Body of pancreas (tissue), 4 donors: Measurements from ENCODE around the gene PRSS21. TPM values are rescaled to one million over a fixed set of nuclear protein-coding genes. Genes with fewer than 3 reads are reported as not detected.

Source experiments
- ATAC-seq: fragments of 150-250 bp; one replicate; pipeline ENCODE4 v1.9.1; 2016
- DNase-seq, 4 donors: peaks; one replicate each; pipeline ENCODE4 v3.0.0-alpha.2; 2019
- H3K27ac ChIP-seq, 4 donors: fragments of 200-600 bp; sonication (generic); 1 replicate in 3 of 4; 2 replicates in 1 of 4; pipeline versions ENCODE4 v1.5.1 to v1.6.1; 2016 to 2019; ENCODE audit warnings: mild to moderate bottlenecking in 1 of 4, mixed read lengths in 1 of 4, moderate library complexity in 1 of 4
- H3K27me3 ChIP-seq, 2 donors: fragments of 200-600 bp; sonication (generic); one replicate each; pipeline ENCODE4 v1.6.0; 2016; ENCODE audit warnings: mild to moderate bottlenecking in 1 of 2
- H3K36me3 ChIP-seq, 2 donors: fragments of 200-600 bp; sonication (generic); replicated peaks in 1 of 2; 2 replicates each; pipeline ENCODE4 v1.5.1; 2016; ENCODE audit warnings: low read depth in 2 of 2; ENCODE audit not compliant: insufficient read depth in 1 of 2
- H3K4me1 ChIP-seq: fragments of 200-600 bp; sonication (generic); one replicate; pipeline ENCODE4 v1.6.0; 2016
- H3K4me3 ChIP-seq, 2 donors: fragments of 200-600 bp; sonication (generic); 1 replicate in 1 of 2; 2 replicates in 1 of 2; pipeline ENCODE4 v1.5.1; 2016 to 2019
- H3K9me3 ChIP-seq, 3 donors: fragments of 200-600 bp; sonication (generic); 1 replicate in 2 of 3; 2 replicates in 1 of 3; pipeline ENCODE4 v1.5.1; 2016
- CTCF ChIP-seq, 7 experiments: fragments of 450-650 bp in 4 of 7; fragments of 200-600 bp in 3 of 7; sonication (generic) in 3 of 7; IDR thresholded peaks; one replicate each; pipeline ENCODE4 v1.5.1; 2016 to 2019; ENCODE audit warnings: antibody characterized with exemption in 7 of 7
- POLR2A ChIP-seq, 3 donors: fragments of 450-650 bp; IDR thresholded peaks; one replicate each; pipeline ENCODE4 v1.6.1; 2016; ENCODE audit warnings: antibody characterized with exemption in 3 of 3, mild to moderate bottlenecking in 2 of 3
- WGBS, 2 donors: methylation state at CpG; one replicate each; pipeline ENCODE4 v1.1.5; 2017; 5-methylcytosine and 5-hydroxymethylcytosine counted together
- intact Hi-C: fragments of 100-400 bp; cut with DNase I; formaldehyde crosslinking; loops from one replicate; pipeline ENCODE4 v1.15.1; 2023
- total RNA-seq, 2 donors: library from RNA; depleted of rRNA; stranded (reverse); fragments of >200 nt; gene quantifications; one replicate each; pipeline ENCODE4 v1.1.0, GENCODE V29; 2016

Gene PRSS21
- total RNA-seq, 2 donors from 2014 or later: 0.66 to 1.6 TPM

DNA sequence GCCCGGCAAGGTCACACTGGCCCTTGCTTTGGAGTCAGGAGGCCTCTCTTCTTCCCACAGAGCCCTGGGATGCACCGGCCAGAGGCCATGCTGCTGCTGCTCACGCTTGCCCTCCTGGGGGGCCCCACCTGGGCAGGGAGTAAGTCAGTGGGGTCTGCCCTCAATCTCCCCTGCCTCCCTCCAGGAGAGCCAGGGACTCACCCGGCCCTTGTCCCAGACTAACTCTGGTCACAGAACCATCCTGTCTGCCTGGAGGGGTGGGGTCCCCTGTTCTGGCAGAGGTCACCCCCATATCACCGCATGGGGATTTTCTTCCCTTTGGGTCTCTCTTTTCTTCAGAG lies 13.3 kb downstream of the PRSS21 start:
- H3K27ac ChIP-seq: no peak overlapping the region
- intact Hi-C loops: no loop called here
- WGBS, 2 donors: 38 to 61% methylated on average over 3 to 5 of the region's 5 CpGs
- TF ChIP-seq POLR2A (IDR thresholded peaks at IDR 0.05): no peak
- TF ChIP-seq CTCF (IDR thresholded peaks at IDR 0.05): no peak
- ATAC-seq (no peak), DNase-seq (no peak)
- H3K4me1 ChIP-seq: no peaks in the 10 kb centered on the region
- H3K27me3 ChIP-seq: no peaks in the 10 kb centered on the region
- no peak overlapping the region for H3K4me3 ChIP-seq
- H3K36me3 ChIP-seq: no peaks in the 10 kb centered on the region
- no peaks in the 10 kb centered on the region for H3K9me3 ChIP-seq

- Histone ChIP-seq H3K36me3 (no peaks in the 10 kb centered on the region), H3K4me3 (no peak overlapping the region), H3K27ac (no peak overlapping the region), H3K4me1 (no peaks in the 10 kb centered on the region), H3K9me3 (no peaks in the 10 kb centered on the region), H3K27me3 (no peaks in the 10 kb centered on the region)
- no peak for DNase-seq
- intact Hi-C loops: no loop called here
- WGBS, 2 donors: 56 to 69% methylated on average over 8 to 15 of the region's 15 CpGs
- TF ChIP-seq CTCF (IDR thresholded peaks at IDR 0.05) (no peak), POLR2A (IDR thresholded peaks at IDR 0.05) (no peak)
- no peak for ATAC-seq
These were observed 14.2 kb downstream of the PRSS21 start for GRCh38 chr16:2831203-2831602.

DNA sequence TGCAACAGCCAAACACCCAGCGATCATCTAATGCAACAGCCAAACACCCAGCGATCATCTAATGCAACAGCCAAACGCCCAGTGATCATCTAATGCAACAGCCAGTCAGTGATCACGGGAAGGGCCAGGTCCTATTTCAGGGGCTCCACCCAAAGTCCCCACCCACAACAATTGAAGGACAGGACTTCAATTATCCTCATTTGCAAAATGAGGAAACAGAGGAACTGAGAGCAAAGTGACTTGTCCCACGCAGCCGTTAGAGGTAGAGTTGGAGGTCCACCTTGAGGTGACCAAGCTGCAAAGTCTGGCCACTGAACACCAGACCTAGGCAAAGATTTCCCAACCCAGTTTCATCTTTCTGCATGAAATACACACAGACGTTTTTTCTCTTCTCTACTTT lies 16.7 kb downstream of the PRSS21 start:
- WGBS, 2 donors: 59 to 60% methylated on average over 6 to 7 of the region's 7 CpGs
- Histone ChIP-seq H3K36me3 (no peaks in the 10 kb centered on the region), H3K4me1 (no peaks in the 10 kb centered on the region), H3K4me3 (no peak overlapping the region), H3K9me3 (no peaks in the 10 kb centered on the region), H3K27me3 (no peaks in the 10 kb centered on the region), H3K27ac (no peak overlapping the region)
- TF ChIP-seq POLR2A (IDR thresholded peaks at IDR 0.05) (no peak), CTCF (IDR thresholded peaks at IDR 0.05) (no peak)
- intact Hi-C loops: no loop called here
- DNase-seq: no peak
- no peak for ATAC-seq

DNA sequence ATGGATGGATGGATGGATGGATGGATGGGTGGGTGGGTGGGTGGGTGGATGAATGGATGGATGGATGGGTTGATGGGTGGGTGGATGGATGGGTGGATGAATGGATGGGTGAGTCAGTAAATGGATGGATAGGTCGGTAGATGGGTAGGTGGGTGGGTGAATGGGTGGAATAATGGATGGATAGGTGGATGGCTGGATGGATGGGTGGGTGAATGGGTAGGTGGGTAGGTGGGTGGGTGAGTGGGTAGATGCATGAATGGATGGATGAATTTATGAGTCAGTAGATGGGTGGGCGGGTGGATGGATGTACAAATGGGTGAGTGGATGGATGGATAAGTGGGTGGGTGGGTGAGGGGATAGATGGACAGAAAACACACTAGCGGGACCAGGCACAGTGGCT lies 17.9 kb downstream of the PRSS21 start:
- H3K4me3 ChIP-seq: no peak overlapping the region
- 42 to 53% methylated on average over 3 of the region's 3 CpGs for WGBS, 2 donors
- peak overlapping the region; percentile 61 to 85 (median 78) for H3K27ac ChIP-seq
- H3K9me3 ChIP-seq: no peaks in the 10 kb centered on the region
- H3K27me3 ChIP-seq: no peaks in the 10 kb centered on the region
- ATAC-seq (no peak), DNase-seq (no peak)
- TF ChIP-seq POLR2A (IDR thresholded peaks at IDR 0.05) (no peak), CTCF (IDR thresholded peaks at IDR 0.05) (no peak)
- H3K36me3 ChIP-seq: no peaks in the 10 kb centered on the region
- intact Hi-C loops: no loop called here
- no peaks in the 10 kb centered on the region for H3K4me1 ChIP-seq

DNA sequence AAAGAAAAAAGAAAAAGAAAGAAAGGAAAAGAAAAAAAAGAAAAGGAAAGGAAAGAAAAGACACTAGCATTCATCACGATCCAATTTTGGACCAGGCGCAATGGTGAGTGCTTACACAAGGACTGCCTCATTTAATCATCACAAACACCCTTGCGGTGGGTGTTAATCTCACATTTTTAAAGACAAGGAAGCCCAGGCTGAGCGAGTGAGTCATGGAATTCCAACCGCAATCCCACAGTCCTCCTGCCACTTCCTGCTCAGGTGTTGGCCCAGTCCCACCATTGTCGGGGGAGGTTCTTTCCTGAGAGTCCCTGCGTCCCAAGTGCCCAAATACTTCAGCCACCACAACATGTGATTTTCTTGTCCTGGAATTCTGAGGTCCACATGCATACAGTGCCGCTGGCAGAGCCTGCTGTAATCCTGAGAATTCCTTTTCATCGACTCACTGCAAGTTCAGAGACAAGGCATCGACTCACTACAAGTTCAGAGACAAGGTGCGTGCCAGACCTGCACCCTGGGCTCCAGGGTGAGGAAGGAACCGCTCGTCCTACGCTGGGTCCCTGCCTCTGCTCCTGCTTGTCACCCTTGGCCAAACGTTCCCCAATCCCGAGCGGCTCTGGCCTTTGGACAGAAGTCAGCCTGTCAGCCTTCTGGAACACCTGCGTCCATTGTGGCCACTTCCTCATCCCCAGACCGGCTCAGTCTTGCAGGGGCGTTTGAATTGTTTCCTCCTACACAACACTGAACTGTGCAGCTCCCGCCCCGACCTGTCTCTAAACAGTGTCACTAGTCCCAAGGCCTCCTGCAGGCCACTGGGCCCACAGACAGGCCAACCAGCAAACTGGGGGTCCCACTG lies 18.8 kb downstream of the PRSS21 start:
- 24 to 29% methylated on average over 19 to 22 of the region's 22 CpGs for WGBS, 2 donors
- peak overlapping the region; percentile 62 to 85 (median 78) for H3K27ac ChIP-seq
- ATAC-seq (peak; percentile 83), DNase-seq (peak; percentile 62 to 82 (median 73))
- no peaks in the 10 kb centered on the region for H3K36me3 ChIP-seq
- TF ChIP-seq POLR2A (IDR thresholded peaks at IDR 0.05) (peak in 2 of 3 donors; percentile 38 to 59), CTCF (IDR thresholded peaks at IDR 0.05) (peak in 4 of 7 experiments; percentile 11 to 39 (median 35))
- no peaks in the 10 kb centered on the region for H3K4me1 ChIP-seq
- no peaks in the 10 kb centered on the region for H3K9me3 ChIP-seq
- no peaks in the 10 kb centered on the region for H3K27me3 ChIP-seq
- intact Hi-C loops: no loop called here
- no peak overlapping the region for H3K4me3 ChIP-seq
